GM04503 (cell line): ENCODE measurements around the gene LSM6.
A peak's percentile ranks its signal among the peaks of the same experiment; 100 is the strongest.

Experiments used
- DNase-seq: peaks from one replicate; pipeline ENCODE4 v3.0.0-alpha.2; 2012; ENCODE audit warnings: low read depth

Gene LSM6

DNA sequence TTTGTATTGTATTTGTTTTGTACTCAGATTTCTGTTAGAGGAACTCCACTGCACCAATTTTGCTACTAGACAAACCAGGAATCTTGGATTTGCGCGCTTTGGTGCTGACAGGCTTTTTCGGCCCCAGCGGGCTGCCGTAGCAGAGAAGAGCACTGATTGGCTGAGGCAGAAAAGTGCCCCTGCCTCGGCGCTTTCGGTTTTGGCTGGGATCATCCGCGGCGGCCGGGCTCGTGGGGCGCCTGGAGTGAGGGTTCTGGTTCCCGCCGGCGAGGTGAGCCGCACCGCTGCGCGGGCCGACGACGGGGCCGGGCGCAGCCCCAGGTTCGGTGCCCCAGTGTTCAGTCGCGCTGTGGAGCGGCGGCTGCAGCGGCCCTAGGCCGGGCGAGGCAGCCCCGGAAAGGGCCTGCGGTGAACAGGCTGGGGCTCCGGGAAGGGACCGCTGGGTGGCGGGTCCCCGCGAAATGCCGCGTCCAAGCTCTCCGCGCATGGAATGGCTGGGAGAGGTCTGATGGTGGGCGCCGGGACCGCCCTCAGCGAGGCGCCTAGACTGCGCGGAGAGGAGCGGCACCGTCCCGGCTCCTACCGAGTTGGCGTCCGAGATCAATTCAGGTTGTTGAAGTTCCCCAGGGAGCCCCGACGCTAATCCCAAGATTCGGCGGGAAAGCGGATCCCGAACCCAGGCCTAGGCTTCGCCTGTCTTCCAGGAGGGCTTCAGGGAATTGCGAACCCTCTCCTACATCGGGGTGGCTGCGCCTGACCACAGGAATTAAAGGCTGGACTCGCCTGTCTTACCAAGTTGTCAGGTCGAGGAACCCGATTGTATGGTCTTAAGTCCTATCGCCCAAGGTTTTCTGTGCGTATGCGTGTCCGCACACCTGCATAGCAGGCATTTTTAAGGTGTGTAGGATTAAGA lies at the start of gene LSM6:
Gene LSM6 (plus strand): TSS at position 178 of the 913 bp plus-strand sequence. CDS start 7,204 bp downstream, outside the sequence.
- peak; percentile 47 for DNase-seq

DNA sequence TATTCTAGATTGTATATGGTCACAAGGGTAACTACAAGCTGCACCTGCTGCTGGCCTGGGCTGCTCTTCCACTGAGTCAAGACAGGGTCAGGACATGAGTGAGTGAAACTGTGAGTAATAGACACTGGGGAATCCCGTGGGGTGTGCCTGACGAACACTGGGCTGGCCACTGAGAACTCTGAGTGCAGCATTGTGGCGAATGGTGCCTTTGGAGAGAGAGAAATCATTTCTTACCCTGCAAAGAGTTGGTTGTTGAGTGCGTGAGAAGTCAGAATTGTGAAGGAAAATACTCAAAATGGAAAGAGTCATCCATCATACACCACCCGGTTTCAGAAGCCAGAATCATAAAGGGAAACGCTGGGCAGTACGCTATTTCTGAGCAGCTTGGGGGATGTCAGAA lies 43.1 kb upstream of the LSM6 start:
- no peak for DNase-seq

DNA sequence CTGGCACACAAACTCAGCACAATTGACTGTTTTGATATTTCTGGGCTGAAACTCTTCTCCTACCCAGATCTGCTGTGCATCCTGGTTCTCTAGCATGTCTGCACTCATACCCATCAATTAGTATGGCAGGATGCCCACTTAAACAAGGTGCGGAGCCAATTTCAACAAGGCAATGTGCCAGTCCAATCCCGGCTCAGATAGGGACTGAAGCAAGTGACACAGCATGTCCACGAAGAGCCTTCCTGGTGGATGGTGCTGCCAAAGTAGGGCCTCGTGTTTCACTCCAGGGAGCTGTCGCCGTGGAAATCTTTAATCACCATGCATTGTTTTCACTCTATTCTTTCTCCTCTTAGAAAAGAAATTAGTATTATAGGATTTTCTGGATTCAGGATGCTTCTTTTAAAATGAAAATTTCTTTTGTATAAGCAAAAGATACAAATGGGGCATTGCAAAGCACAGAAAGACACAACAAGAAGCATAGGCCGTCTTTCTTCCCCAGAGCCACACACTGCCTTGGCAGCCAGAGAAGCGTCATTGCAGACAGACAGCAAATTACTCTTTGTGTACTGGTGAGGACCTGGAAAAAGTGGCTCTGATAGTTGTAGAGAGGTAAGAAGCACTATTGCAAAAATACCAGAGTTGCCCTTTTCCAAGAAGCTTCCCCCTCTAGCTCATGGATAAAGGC lies 40.6 kb upstream of the LSM6 start:
- DNase-seq, result no peak

DNA sequence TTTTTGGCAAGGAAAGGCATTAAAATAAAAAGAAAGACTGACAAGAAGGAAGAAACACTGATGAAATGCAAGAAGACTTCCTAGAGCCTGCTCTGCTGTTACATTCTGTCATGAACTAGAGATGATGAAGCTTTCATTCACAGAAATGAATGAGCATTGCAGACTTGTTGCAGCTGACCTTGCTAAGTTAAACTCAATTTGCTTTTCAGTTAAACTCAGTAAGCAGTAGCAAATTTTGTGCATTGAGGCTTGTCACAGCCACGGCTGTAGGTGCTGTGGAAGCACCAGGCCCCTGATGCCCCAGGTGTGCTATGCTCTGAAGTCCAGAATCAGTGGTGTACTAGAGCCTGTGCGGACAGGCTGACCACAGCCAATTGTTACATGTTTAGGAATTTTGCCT lies 39.6 kb upstream of the LSM6 start:
- DNase-seq, result no peak

DNA sequence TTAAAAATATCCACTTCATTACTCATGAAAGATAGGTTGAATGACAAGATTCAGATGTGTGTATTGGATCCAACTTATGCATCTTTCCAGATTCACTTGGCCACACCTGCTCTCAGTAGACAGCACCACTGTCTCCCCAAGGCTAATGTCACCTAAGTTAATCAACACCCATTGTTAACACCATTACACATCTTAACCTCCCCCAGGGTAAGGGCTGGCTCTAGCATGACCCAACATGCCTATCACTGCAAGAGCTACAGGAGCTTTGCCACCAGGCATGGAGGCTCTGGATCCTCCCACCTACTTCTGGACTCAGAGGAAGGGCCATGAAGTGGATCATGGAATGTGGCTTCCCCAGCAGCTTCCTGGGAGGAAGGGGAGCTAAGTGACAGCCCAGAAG lies 32.8 kb upstream of the LSM6 start:
- DNase-seq, result no peak

DNA sequence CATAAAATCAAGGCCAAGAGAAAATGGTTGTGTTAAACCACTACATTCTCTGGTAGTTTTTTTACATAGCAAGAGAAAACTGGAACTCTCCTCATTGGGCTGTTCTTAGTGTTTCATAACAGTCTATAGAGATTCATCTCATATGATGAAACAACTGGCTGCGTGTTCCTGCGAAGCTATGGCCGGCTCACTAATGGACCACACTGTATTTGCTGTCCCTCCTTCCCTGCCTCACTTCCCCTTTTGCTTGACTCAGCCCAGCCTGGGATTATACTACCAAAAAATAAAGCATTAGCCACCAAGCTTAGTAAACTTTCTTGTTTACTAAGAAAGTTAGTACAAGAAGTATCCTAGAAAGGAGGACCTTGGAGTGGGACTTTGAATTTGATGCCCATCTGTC lies 31.6 kb upstream of the LSM6 start:
- no peak for DNase-seq

DNA sequence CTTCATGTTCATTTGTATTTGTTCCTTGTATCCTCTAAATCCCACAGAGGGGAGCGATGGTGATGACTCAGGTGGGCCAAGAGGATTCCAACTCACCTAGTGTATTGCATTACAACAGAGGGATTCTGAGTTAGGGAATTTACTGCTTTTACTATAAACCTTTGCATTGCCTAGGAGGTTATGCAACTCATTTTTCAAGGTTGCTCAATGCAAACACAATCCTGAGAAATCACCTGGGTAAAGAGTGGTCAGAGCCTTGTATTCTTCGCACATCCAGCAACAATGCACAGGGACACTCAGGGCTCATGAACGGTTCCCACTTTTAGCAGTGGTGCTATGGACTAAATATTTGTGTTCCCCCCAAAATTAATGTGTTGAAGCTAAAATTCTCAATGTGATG lies 28.6 kb upstream of the LSM6 start:
- no peak for DNase-seq

DNA sequence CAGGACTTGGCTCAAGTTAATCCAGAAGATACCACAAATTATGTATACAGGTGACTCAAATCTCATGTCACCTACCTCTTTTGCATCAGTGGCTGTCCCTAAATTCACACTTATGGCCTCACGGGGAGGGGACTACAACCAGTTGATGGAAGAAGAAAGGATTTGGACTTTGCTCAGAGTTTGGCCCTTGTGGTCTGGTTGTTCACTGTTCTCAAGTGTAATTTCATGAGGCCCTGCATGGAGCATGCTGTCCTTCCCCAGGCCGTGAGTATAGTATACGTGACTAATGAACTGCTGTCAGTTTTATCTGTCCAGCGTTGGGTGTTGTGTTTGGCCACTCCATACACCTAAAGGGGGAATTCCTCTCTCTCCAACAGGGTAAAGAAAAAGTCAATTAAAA lies 27.5 kb upstream of the LSM6 start:
- DNase-seq, result no peak

DNA sequence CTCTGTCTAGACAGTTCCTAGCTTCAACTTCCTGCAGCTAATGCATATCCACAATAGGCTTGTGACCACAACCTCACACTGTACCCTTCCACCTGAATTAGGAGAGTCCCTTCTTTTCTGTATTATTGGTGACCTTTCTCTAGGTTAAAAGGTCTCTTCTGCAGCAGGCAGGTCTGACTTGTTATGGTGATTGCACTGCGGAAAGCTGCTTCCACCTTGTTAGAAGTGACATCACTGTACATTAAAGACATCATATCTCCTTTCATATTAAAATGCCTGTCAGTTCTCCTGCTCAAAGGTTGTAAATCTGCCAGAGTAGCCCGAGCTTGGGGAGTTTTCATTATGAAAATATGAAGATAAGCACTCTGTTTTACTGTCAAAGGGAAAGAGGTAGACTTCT lies 21.5 kb upstream of the LSM6 start:
- DNase-seq, result no peak

DNA sequence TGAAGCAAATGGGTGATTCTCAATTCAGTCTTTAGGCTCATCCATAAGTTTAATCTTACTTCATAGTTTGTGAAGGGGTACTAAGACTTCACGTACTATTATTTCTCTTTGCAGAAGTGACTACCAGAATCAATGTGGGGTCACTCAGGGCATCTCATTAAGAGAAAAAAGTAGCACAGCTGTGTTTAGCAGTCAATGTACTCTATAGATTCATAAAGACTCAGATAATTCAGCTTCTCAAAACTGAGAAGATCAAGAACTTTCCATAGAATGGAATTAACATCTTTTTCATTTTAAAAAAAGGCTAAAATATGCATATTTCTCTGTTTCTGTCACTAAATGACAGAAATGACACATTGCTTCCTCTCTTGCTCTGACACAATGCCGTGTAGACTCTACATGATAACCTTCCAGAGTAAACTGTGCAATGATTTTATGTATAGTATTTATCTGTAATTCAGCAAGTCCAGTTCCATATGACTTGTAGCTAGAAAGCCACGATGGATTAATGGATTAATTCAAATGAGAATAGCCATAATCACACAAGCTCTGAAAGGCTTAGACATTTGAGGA lies 20.3 kb upstream of the LSM6 start:
- DNase-seq, result no peak

DNA sequence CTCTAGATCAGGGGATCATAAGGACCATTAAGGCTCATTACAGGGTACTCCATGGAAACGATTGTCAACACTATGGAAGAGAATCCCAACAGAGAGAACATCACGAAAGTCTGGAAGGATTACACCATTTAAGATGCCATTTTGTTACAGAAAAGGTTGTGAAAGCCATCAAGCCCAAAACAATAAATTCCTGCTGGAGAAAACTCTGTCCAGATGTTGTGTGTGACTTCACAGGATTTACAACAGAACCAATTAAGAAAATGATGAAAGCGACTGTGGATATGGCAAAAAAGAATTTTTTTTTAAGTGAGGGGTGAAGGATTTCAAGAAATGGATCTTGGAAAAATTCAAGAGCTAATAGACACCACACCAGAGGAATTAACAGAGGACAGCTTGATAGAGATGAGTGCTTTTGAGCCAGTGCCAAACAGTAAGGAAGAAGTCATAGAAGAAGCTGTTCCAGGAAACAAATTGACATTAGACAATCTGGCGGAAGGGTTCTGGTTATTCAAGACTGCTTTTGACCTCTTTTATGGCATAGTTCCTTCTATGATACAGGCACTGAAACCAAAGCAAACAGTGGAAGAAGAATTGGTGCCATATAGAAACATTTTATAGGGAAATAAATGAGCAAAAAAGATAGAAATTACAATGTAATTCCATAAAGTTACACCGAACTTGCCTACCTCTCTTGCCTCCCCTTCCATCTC lies 17.3 kb upstream of the LSM6 start:
- DNase-seq, result no peak

DNA sequence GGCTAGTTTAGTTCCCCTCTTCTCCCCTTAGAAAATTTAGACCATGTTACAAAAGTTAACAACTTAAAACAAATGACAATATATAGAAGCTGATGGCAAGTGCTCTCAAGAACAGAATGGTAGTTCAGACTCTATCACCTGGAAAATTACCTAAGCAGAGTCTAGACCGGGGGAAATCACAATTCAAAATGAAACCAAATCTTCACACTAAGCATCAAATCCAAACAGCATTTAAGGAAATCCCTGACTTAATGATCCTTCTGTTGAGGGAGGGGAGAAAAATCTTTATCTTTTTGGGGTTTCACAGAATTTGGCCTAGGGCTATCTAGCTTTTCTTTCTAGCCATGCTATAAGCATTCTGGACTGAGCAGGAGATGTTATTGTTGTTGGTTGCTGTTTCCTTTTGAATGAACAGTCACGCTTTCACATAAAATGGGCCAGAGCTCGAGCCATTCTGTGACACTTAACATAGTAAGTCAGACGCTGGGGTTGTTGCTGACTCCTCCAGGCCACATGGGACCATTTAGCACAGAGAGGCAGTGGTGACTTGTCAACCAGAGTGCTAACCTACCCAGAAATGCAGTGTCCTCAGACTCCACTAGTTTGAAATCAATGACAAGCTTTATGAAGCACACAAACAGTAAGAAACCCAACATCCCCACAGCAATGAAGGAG lies 16.0 kb upstream of the LSM6 start:
- no peak for DNase-seq

DNA sequence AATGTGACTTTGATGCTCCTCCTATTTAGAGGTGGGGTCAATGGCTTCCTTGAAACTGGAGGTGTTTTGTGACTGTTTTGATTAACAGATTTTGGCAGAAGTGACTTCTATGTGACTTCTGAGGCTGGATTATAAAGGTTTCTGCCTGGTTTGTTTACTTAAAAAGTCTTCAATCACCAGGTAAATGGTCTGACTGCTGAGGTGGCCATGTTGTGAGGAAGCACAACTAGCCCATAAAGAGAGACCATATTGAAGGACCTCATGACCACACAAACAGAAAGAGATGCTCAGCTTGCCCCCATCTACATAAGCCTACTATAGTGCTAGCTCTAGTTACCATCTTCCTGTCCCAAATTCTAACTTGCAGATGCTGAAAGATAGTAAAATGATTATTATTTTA lies 14.3 kb upstream of the LSM6 start:
- DNase-seq, result no peak

DNA sequence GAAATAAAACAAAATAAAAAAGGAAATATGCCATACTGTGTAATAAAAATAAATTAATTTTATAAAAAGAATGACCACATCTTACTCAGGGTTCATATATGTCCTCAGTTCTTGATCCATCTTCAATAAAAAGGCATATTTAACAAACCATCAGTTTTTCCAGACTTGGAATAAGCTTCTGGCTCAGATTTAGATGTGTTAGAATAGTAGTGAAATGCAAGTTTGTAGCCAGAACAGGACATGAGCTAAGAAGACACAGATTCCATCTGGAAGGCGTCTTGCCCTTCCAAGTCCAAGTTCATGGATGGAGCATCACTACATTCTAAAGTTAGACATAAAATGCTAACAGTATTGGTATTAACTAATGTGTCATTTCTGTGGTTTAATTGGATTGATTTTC lies 10.3 kb upstream of the LSM6 start:
- no peak for DNase-seq

DNA sequence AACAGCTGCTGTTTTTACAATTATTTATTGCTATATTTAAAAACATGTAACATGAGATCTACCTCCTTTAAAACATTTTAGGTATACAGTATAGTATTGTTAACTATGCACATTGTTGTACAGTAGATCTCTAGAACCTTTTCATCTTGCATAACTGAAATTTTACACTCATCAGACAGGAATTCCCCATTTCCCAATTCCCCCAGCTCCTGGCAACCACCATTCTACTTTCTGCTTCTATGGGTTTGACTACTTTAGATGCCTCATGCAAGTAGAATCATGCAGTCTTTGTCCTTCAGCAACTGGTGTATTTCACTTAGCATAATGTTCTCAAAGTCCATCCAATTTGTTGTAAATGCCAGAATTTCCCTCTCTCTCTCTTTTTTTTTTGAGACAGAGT lies 9.7 kb upstream of the LSM6 start:
- DNase-seq, result peak; percentile 62

DNA sequence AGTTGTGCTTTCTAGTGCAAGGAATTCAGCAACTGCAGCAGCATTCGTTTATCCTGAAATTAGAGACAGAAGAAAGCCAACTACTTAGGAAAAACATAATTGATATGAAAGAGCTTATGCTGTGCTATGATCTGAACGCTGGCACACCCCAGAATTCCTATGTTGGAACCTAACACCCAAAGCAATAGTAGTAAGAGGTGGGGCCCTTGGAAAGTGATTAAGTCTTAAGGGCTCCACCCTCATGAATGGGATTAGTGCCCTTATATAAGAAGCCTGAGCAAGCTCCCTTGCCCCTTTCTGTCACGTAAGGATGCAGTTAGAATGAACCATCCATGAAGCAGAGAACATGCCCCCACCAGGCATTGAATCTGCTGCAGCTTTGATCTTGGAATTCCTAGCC lies 5.4 kb upstream of the LSM6 start:
- no peak for DNase-seq

DNA sequence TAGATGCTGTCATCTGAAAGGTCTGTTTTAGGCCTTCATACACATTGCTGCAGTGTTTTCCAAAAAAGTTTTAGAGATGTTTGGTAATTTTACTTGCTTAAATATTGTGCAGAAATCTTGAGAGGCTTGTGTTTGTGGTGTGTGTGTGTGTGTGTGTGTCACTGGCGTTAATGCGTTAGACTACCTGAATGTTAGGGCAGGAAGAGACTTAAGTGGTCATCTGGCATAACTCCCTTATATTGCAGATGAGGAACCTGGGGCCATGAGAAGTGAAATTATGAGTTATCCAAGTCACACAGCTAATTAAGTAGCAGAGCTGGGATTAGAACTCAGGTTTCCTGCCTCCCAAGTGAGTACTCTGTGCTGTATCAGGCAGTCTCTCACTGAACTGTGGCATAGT lies 1.4 kb downstream of the LSM6 start:
- DNase-seq, result no peak

DNA sequence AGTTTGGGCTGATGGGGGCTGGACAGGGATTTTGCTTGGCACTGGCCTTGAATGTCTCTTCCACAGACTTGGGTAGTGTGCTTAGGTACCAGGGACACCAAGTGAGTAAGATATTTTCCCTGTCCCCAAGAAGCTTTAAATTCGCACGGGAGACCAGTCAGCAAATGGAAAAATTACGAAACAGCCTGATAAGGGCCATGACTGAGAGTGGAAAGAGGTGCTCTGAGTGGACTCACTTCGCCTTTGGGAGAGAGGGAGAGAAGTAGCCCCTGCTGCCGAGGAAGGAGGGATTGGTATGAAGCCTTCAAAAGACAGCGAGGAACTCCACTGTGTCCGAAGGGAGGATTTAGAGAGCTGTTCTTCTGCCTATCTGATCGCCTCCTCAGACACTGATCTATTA lies 2.6 kb downstream of the LSM6 start:
- DNase-seq, result no peak

DNA sequence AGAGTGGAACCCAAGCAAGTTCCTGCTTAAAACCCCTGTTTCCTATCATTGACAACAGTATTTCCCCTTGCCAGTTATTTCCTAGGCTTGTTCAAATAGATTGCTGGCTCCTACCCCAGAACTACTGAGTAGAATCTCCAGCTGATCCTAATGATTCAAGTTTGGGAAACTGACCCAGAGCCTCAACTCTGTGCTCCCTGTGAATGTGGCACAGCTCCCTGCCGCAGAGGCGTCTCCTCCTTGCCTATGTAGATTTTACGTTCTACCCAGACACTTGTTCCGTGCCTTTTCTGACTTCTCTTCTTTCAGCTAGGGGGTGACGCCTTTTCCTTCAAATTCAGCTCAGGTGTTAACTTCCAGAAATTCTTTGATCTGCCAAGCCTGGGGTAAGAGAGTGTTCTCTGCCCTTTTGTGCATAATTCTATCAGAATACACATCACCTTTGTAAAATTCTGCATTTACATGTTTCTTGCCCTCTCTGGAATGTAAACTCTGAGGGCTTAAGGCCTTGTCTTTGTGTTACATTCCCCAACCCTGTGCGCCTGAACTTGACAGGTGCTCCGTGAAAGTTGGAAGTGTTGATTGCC lies 4.4 kb downstream of the LSM6 start:
- DNase-seq, result no peak

DNA sequence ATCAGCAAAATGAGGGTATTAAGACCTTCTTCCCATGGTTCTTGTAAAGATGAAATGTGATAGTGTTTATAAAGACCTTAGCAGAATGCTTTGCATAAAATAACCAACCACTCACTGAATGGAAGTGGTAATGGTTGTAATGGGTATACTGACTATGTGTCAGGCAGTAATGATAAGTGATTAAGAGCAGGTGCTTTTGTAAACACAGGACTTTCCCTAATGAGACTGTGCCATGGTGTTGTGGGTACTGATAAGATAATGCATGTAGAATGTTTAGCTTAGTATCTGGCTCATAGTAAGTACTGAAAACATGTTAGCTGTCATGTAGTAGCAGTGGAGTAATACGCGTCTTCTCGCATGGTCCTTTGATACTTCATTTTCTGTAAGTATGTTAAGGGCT lies 6.9 kb downstream of the LSM6 start:
- no peak for DNase-seq

DNA sequence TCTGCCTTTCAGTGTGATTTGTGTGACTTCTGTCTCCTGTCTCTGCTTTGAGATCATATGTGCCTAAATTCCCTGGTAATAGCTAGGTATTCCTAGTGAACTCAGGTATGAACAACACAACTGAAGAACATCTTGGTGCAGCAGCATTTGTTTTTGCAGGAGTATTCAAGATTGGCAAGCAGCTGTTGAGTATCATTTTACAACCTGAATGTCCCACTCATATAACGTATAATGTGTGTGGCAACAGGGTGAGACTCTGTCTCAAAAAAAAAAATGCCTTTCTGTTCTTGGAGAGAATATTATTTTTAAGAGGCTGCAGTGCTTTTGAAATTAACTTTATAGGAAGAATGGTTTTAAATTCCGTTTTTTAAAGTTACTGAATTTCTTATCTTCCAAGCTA lies 7.7 kb downstream of the LSM6 start:
- no peak for DNase-seq

DNA sequence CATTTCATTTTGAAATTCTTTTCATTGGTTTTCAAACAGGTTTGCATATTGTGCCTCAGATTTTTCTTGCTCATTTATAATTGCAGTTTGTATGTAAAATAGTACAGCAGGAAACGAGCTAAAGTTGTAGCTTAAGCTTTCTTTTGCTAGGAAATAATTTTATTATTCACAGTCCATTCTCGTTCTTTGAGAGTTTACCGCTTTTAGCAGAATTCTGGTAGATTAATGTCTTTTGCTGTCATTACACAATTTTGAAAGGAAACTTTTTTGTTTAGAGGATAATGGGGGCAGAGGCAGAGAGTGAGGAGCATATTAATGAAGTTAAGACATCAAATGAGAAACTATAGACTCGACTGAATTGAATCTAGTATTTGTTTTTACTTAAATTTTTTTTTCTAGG lies 10.5 kb downstream of the LSM6 start:
- DNase-seq, result no peak
